HG03342 (cell line): ENCODE data around the gene EPB41.

Experiments used
- ATAC-seq: cut with Tn5 transposase; IDR thresholded peaks from one replicate; pipeline ENCODE4 v1.9.1; 2021; ENCODE audit warnings: mild to moderate bottlenecking, moderate library complexity; ENCODE audit not compliant: unreplicated experiment

EPB41 gene

DNA sequence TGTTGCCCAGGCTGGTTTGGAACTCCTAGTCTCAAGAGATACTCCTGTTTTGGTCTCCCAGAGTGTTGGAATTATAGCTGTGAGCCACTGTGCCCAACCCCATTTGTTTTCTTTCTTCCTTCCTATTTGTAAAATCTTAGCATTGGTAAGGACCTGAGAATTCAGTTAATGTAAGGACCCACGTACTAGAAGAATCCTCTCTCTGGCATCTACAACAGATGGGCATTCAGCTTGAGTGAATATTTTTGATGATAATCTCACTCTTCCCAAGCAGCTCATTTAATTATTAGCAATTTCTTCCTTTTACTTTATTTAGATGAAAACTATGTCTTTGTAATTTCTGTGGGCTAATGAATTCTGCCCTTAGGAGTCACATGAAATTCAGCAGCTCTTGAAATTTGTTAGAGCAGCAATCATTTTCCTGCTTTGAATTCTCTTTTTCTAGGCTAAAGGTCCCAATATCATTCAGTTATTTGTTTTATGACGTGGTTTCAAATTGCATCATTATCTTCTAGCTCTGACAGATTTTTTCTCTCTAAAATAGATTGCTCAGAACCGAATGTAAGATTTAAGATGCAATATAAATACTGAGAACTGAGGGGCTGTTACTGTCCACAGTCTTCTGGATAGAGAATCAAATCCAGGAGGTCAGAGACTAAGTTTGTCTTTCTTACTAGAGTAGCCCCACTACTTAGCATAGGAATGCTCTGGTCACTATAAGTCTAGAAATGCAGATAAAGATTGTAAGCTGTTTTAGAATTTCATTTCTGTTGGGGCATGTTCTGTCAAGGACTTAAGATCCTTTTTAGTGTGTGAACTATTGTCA, 59.4 kb downstream of the EPB41 start:
- ATAC-seq: no peak

DNA sequence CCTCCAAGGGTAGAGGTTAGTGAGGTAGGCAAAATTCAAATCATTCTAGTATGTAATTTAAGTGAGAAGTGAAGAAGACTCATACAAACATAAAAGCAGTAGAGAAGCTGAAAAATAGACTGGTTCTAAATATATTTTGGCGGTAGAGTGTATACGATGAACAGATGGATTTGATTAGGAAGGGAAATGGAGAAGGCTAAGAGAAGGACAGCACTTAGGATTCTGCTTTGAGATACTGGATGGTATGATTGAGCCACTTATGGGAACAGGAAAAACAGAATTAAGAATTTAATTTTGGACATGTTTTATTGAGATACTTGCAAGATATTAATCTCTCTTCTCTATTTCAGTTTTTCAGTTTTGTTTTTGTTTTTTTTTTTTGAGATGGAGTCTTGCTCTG, 60.1 kb downstream of the EPB41 start:
- ATAC-seq: no peak

DNA sequence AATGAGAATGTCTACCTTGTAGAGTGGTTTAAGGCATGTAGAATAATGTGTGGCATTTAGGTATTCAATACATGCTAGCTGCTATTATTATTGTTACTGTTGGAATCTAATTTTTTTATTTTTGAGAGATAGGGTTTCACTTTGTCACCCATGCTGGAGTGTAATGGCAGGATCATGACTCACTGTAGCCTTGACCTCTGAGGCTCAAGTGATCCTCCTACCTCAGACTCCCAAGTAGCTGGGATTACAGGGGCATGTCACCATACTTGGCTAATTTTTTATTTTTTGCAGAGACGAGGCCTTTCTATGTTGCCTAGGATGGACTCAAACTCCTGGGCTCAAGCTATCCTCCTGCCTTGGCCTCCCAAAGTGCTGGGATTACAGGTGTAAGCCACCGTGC, 61.9 kb downstream of the EPB41 start:
- ATAC-seq: no peak

DNA sequence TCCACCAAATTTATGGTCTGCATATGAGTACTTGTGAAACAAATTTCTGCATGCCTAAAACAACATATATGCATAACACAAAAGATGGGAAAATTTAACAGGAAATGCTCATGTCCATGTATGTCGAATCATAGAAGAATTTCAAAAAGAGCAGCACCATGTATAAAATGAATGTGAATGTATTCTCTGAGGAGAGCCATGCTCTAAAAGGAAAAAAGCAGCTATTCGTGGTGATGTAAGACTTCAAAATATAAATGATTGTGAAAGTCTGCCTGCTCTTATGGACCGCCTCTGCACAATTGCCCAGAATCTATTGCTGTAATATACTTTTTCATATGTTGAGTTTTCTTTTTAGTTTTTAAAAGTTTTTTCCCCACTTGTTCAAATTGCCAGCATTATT, 66.8 kb downstream of the EPB41 start:
- no peak for ATAC-seq

DNA sequence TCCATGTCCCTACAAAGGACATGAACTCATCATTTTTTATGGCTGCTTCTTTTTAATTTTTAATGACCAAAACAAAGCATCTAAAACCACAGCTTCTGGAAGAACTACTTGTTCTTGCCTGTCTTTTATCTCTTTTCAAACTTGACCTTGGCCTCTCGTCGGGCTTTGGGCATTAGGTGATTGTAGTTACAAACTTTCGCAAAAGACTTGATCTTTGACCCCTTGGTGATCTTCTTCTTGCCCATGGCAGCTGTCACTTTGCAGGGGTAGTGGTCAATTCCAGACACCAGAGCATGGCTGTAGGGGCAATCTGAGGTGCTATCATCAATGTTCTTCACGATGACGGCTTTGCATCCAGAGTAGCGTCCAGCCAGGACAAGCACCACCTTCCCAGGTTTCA, 67.8 kb downstream of the EPB41 start:
- ATAC-seq: no peak

DNA sequence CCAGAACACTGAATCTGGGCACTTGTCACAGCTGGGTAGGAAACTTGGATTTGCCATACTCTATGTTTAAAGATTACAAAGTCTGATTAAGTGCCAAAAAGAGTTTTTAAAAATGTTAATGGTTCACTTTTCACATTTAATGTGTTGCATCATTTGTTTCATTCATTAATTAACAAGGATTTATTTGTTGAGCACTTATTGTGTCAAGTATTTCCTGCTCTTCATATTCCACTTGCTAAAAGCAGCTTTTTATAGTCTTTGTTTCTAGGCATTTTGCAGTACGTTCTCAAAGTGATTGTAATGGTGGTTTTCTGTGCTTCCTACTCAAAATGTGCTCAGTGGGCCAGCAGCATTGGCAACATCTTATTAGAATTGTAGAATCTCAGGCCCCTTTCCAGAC, 68.7 kb downstream of the EPB41 start:
- no peak for ATAC-seq

DNA sequence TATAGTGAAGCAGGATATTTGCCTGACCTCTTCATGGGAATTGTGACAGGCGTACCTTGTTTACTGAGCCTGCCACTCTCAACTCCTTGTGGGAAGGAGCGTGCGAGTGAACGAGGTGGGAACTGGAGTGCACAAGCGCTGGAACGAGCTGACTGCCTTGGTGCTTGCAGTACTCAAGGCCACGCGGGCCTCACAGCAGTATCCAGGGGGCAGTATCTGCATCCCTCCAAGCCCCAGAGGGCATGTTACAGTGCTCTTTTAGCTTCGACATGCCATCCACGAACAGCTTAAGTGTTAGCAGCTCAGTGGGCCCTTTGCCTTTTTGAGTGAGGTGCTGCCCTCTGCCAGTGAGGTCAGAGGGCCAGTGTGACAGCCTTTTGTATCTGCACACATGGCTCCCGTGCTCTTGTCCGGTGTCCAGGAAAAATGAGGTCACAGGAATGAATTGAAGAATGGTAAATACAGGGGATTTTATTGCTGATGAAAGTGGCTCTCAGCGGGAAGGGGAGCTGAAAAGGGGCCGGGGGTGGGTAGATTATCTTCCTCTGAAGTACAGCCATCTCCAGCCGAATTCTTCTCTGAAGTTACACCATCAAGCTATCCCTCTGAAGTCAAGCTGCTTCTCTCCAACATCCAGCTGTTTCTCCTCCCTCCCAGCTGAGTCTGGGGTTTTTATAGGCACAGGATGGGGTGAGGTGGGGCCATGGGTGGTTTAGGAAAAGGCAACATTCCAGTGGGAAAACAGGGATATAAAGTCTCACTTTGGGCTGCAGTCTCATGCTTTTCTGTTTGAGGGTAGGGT, 69.3 kb downstream of the EPB41 start:
- ATAC-seq: no peak

DNA sequence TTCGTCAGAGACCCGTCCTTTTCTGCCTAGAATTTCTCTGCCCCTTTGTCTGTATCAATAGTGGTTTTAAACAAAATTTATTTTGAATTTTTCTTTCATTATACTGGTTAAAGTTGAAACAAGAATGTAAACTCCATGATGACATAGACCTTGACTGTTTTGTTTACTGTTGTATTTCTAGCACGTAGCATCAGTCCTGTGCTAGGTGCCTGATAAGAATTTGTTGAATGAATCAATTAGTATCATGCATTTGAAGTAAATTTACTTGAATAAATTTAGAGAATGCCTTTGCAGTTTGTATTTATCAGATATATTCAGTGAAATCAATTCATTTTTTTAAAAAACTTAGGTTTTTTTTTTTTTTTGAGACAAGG, 69.9 kb downstream of the EPB41 start:
- no peak for ATAC-seq

DNA sequence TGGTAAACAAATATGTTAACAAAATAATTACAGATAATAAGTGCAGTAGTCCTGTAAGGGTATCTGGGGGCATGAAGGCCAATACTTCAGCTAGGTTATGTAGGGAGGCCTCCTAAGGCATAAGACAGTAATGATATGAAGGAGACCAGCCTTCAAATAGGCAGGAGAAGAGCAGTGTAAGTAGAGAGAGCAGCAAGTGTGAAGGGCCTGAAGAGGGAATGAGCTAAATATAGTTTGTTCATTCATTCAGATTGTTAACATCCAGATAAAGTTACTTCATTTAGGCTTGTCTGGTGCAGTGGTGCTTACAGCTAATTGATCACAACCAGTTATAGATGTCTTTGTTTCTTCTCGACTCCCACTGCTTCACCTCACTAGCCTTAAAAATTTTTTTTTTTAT, 71.1 kb downstream of the EPB41 start:
- ATAC-seq: no peak

DNA sequence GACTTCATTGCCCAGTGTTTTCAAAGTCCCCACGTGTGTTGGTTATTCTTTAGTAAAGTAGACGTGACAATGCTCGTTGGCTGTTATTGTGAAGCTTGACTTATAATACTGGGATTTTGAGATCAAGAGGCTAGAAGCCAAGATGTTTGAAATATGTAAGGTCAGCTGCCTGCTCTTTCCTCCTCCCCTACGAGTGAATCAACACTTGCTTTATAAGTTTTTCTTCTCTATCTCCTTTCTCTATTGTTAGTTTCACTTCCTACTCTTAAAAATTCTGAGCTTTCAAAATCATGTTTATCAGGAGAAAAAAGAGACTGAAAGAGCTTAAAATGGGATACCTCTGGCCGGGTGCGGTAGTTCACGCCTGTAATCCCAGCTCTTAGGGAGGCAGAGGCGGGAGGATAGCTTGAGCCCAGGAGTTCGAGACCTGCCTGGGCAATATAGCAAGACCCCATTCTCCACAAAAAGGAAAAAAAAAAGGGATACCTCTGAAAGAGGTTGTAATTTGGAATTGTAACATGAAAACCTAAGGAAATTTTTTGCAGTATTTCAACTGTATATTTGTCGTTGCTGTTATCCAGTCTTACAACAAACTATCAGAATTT, 72.0 kb downstream of the EPB41 start:
- ATAC-seq: no peak

DNA sequence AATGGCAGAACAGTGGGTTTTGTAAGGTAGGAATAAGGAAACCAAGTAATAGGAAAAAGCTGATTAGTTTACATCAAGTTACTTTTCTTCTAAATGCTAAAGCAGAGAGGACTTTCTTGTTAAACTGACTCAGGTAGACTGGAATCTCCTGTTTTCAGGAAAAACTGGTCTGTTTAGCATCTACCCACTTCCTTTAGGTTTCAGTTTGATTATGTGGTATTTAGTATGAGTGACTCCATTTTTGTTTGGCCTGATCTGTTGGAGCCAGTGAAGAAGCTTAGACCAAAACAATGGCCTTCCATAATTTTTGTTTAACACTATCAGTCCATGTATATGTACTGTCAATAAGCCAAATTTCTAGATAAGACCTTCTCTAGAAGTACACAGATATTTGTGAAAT, 88.4 kb downstream of the EPB41 start:
- ATAC-seq: no peak

DNA sequence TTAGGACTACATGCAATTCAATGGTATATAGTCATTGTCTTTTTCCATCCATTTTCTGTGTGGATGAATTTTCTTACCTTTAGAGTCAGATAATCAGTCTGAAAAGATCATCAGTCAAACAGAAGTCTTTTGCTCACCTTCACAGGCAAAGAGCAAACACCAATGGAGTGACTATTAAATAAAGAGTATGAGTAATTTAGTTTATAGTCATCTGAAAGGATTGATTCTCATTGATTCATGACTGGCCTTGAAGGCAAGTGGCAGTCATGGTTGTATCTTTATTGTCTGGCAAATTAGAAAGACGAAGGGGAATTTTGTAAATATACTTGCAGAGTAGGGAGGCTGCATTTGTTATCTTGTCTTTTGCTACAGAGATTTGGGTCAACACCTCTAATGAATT, 89.9 kb downstream of the EPB41 start:
- no peak for ATAC-seq

DNA sequence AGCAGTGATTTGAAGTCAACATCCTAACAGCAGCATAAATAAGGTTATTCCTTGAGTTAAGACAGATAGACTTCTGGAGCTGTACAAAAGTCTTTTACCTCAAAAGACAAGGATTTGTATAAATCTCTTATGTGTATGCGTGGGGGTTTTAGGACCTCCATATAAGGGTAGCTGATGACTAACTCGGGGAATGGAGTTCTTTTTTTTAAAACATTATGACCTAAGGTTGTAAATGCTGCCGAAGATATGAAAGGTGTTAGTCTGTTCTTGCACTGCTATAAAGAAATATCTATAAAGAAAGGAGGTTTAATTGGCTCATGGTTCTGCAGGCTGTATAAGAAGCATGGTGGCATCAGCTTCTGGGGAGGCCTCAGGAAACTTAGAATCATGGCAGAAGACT, 90.4 kb downstream of the EPB41 start:
- ATAC-seq: no peak

DNA sequence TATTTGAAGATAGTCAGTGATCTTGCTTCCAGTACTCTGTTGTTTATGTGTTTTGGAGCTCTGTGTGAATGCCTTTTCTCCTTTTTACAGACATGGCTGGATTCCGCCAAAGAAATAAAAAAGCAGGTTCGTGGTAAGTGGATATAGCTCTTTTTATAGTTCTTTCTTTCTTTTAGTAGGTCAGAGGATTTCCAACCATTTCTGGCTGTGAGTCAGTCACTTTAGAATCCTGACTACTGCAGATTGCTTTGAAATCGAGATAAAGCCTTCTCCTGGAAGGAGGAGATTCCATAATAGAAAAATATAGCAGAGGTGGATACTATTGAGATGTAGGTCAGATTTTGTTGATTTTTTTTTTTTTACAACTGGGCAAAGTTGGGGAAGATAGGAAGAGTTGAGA, 97.4 kb downstream of the EPB41 start:
- ATAC-seq: no peak

DNA sequence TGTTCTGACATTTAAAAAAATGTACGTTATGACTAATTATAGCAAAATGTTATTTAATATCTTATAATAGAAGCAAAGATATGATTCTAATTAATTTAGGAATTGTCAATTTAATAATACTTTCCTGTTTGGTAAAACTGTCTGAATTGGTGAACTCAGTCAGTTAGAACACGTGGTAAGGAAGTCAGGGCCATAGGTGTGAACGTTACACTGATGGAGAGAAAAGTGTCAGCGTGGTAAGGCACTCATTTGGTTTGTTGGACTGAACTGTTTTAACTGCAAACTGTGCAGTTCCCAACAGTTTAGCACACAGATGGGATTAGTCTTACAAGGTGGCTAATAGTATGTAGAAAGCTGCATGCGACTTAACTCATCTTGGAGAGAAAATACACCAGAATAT, 102.9 kb downstream of the EPB41 start:
- no peak for ATAC-seq

DNA sequence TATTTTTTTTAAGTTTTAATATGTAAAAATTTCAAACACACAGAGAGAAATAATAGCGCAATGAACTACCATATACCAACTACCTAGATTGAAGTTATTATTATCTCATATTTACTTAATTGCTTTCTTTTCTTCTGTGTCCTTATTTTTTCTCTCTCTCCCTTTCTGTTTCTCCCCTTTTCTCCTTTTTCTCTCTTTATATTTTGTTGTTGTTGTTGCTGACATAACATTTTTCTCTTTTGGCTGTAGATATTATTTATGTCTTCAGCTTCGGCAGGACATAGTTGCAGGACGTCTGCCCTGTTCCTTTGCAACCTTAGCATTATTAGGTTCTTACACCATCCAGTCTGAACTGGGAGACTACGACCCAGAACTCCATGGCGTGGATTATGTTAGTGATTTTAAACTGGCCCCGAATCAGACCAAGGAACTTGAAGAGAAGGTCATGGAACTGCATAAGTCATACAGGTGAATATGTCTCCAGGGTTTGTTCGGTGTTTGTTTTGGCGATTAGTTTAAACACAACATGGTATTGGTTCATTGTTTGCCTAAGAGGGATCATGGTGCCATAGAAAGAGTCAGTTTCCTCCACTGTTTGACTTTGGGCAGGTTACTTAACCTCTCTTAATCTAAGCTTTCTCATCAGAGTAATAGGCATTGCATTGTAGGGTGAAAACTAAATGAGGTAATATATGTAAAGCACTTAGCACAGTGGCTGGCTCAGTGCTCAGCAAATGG, 103.8 kb downstream of the EPB41 start:
- ATAC-seq: no peak

DNA sequence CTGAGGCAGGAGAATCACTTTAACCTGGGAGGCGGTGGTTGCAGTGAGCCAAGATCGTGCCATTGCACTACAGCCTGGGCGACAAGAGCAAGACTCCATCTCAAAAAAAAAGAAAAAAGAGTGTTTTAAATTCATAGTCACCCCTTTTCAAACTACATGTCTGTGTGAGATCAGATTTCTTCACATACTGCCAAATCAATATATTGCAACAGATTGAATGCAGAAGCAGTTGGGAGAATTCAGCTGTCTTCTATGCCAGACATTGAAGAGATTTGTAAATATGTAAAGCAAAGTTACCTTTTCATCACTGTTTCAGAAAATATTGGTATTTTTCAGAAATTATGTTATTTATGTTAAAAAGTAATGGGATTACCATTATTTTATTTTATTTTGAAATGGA, 108.3 kb downstream of the EPB41 start:
- no peak for ATAC-seq

DNA sequence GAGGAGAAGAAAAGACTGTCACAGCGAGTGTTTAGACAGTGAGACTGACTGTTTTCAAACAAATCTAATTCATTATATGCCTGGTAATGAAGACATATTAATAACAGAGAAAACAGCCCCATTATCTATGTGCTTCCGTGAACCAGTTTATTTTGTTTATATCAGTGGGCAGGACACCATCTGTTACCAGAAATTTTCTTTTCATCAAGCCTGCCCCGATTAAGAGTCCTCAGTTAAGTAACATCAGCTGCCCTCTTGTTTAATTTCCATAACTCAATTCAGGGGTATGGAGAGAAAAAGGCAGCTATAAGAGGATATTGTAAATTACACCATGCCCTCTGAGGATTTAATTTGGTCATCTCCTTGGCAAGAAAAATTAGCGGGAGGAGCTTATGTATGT, 115.3 kb downstream of the EPB41 start:
- ATAC-seq: no peak

DNA sequence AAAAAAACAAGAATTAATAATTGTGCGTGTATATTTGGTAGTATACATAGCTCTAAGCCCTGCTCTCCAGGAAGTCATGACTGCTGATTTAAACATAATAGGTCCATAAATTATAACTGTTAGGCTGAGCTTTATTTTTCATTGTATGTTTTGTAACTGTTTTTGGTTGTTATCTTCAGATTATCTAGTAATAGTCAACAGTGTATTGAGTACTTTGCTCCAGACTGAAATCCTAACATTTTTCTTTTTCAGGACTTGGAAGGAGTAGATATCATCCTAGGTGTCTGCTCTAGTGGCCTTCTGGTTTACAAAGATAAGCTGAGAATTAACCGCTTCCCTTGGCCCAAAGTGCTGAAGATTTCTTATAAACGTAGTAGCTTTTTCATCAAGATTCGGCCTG, 118.5 kb downstream of the EPB41 start:
- no peak for ATAC-seq

DNA sequence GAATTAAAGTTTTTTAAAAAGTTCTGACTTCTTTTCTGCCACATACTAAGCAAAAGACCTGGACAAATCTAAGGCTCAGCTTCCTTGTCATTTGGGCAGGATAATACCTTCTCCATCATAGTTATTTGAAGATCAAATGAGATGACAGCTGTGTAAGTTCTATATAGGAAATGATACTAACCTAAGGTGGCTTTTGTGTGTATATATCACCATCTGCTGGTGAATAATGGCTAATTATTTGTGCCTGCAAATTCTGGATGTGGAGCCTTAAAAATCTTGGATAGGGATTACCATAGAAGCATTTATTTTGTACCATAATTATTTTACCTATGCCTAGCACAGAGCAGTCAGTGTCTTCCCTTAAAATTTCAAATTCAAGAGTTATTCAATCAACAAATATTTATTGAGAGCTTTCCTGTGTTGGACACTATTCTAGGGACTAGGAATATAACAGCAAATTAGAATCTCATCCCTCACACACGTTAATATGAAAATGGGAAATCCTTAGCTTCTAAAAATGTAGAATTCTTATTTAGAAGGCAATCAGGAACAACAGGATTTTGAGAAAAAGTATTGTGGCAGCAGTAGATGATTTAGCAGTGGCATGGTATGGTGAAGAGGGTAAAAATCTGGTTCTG, 119.6 kb downstream of the EPB41 start:
- no peak for ATAC-seq
